ENCODE data around the gene DRG2.

Gene DRG2

GRCh38 chr17:18094409-18094807 is 6.7 kb downstream of the DRG2 start:
- Histone ChIP-seq H3K4me1 (ENCODE audit: control insufficient read depth, insufficient read depth, low read length) (no peaks in the 10 kb centered on the region), H3K9me3 (ENCODE audit: control insufficient read depth, insufficient read depth, low read depth, low read length) (no peaks in the 10 kb centered on the region), H3K27ac (ENCODE audit: extremely low read depth, low read depth, low read length) (no peak overlapping the region), H3K4me3 (ENCODE audit: low read depth, low read length) (no peak overlapping the region), H3K36me3 (ENCODE audit: control insufficient read depth in 2 of 2, insufficient read depth in 1 of 2, low read length in 2 of 2) (peaks cover 39 to 78% of the 10 kb centered on the region in 2 experiments)
- ChIA-PET CTCF (interaction anchor here (0.5 to 1.4 kb wide), 9 partner anchors 30 to 124 kb away, joined by 3 to 5 read pairs (median 3); no protein-coding TSS in a partner anchor), POLR2A (interaction anchor here (0.5 to 1.9 kb wide), 2 partner anchors 15 to 89 kb away, joined by 5 to 10 read pairs; partner anchors contain the start of gene MYO15A)
- TF ChIP-seq ZNF600 (tag by site-specific recombination; IDR thresholded peaks at IDR 0.05) (0 out of 2 replicates have a peak, but pooled peaks have one; percentile 5), GLIS2 (tag by site-specific recombination; IDR thresholded peaks at IDR 0.05) (no peak), ZNF510 (tag by site-specific recombination; IDR thresholded peaks at IDR 0.05; ENCODE audit: insufficient replicate concordance) (no peak)

GRCh38 chr17:18099516-18099915 is 11.8 kb downstream of the DRG2 start:
- Histone ChIP-seq H3K4me1 (ENCODE audit: control insufficient read depth, insufficient read depth, low read length) (no peaks in the 10 kb centered on the region), H3K4me3 (ENCODE audit: low read depth, low read length) (no peak overlapping the region), H3K27ac (ENCODE audit: extremely low read depth, low read depth, low read length) (no peak overlapping the region), H3K36me3 (ENCODE audit: control insufficient read depth in 2 of 2, insufficient read depth in 1 of 2, low read length in 2 of 2) (peaks cover 21 to 92% of the 10 kb centered on the region in 2 experiments), H3K9me3 (ENCODE audit: control insufficient read depth, insufficient read depth, low read depth, low read length) (no peaks in the 10 kb centered on the region)
- TF ChIP-seq BCL11B (tag by site-specific recombination; IDR thresholded peaks at IDR 0.05; ENCODE audit: low read depth) (no peak), ZNF704 (tag by site-specific recombination; IDR thresholded peaks at IDR 0.05) (no peak), ZNF26 (tag by site-specific recombination; IDR thresholded peaks at IDR 0.05) (no peak), ZNF560 (tag by site-specific recombination; IDR thresholded peaks at IDR 0.05; ENCODE audit: borderline replicate concordance) (no peak), ZBTB44 (tag by site-specific recombination; IDR thresholded peaks at IDR 0.05) (no peak), ZNF600 (tag by site-specific recombination; IDR thresholded peaks at IDR 0.05) (no peak), PRDM10 (tag by site-specific recombination; IDR thresholded peaks at IDR 0.05) (no peak), KLF10 (tag by site-specific recombination; IDR thresholded peaks at IDR 0.05) (no peak), ZNF18 (tag by site-specific recombination; IDR thresholded peaks at IDR 0.05) (no peak), ZNF214 (tag by site-specific recombination; IDR thresholded peaks at IDR 0.05; ENCODE audit: borderline replicate concordance) (no peak), ZNF2 (tag by site-specific recombination; IDR thresholded peaks at IDR 0.05) (no peak), ZNF366 (tag by site-specific recombination; conservative IDR thresholded peaks at IDR 0.05) (no peak), ZNF791 (tag by site-specific recombination; IDR thresholded peaks at IDR 0.05) (no peak), ZBTB20 (tag by site-specific recombination; IDR thresholded peaks at IDR 0.05) (no peak)
- CTCF ChIA-PET: interaction anchor here (0.8 to 1.1 kb wide), 2 partner anchors 30 to 598 kb away, joined by 3 read pairs; no protein-coding TSS in a partner anchor
- POLR2A ChIA-PET: interaction anchor here (0.7 kb wide), 1 partner anchor 11 kb away, joined by 3 read pairs; no protein-coding TSS in a partner anchor

All from HEK293 (cell line).